ENCODE results near the gene GCC2. TPM values are rescaled to one million over a fixed set of nuclear protein-coding genes. Genes with fewer than 3 reads are reported as not detected.

The GCC2 gene
- 33.2 and 33.7 TPM in 2 replicates for polyA plus RNA-seq (2013)

- Histone ChIP-seq H4K91ac (ENCODE audit: low read depth, low read length) (peak within 1 kb of the TSS; percentile 85), H2BK12ac (ENCODE audit: low read length) (peak within 1 kb of the TSS; percentile 5), H2BK5ac (ENCODE audit: low read depth, low read length, poor library complexity) (peak within 1 kb of the TSS; percentile 60), H3K4me1 (ENCODE audit: control insufficient read depth in 1 of 2, insufficient read depth in 2 of 2, low read length in 2 of 2) (peaks cover 3 to 8% of the 10 kb centered on the region in 2 experiments), H4K8ac (ENCODE audit: low read depth, low read length) (peak within 1 kb of the TSS; percentile 96), H3K4ac (ENCODE audit: low read depth, low read length) (peak within 1 kb of the TSS; percentile 54), H3K18ac (ENCODE audit: low read length) (peak within 1 kb of the TSS; percentile 68), H3K9me3 (ENCODE audit: insufficient read depth, low read depth, low read length) (peaks cover 3% of the 10 kb centered on the region), H3K4me3 (ENCODE audit: low read depth, low read length) (peak within 1 kb of the TSS; percentile 94), H3K9ac (ENCODE audit: low read length) (peak within 1 kb of the TSS; percentile 79), H3K27ac (ENCODE audit: low read depth, low read length) (peak within 1 kb of the TSS; percentile 88), H3K36me3 (ENCODE audit: control insufficient read depth in 1 of 2, insufficient read depth in 2 of 2, low read length in 2 of 2) (peaks cover 3 to 7% of the 10 kb centered on the region in 2 experiments), H3K14ac (ENCODE audit: low read length) (peak within 1 kb of the TSS; percentile 86), H3K23ac (ENCODE audit: low read length) (no peak within 1 kb of the TSS), H2BK120ac (ENCODE audit: insufficient read depth, low read length, poor library complexity) (peak within 1 kb of the TSS; percentile 75), H4K12ac (ENCODE audit: low read depth, low read length) (peak within 1 kb of the TSS; percentile 85), H3K4me2 (ENCODE audit: low read length) (peak within 1 kb of the TSS; percentile 79), H3K79me2 (ENCODE audit: control insufficient read depth, insufficient read depth, low read length, poor library complexity) (peaks cover 8% of the 10 kb centered on the region), H3K27me3 (ENCODE audit: insufficient read depth, low read length) (no peaks in the 10 kb centered on the region), H2AK5ac (ENCODE audit: low read length) (peak within 1 kb of the TSS; percentile 6), H3K79me1 (ENCODE audit: low read length) (peaks cover 11% of the 10 kb centered on the region), H2AFZ (ENCODE audit: insufficient read depth, low read length, poor library complexity) (peak within 1 kb of the TSS; percentile 73)
- no CpG with 5 or more reads among the region's 55 CpGs for WGBS (ENCODE audit: extremely low coverage, insufficient coverage, insufficient read length)
- peak; percentile 98 to 99 for DNase-seq
Measured at GRCh38 chr2:108448678-108449409, at the start of gene GCC2. TSS of gene GCC2 (plus strand) at chr2:108449206. CDS start at chr2:108449275, 69 bp downstream.

GRCh38 chr2:108399479-108399878 is 49.5 kb upstream of the GCC2 start:
- H3K79me1 ChIP-seq (ENCODE audit: low read length): no peaks in the 10 kb centered on the region
- H3K36me3 ChIP-seq (ENCODE audit: control insufficient read depth in 1 of 2, insufficient read depth in 2 of 2, low read length in 2 of 2): peaks cover 0 to 2% of the 10 kb centered on the region in 2 experiments
- H3K4ac ChIP-seq (ENCODE audit: low read depth, low read length): no peak overlapping the region
- H3K23ac ChIP-seq (ENCODE audit: low read length): no peak overlapping the region
- H3K9ac ChIP-seq (ENCODE audit: low read length): no peak overlapping the region
- no peak overlapping the region for H3K4me2 ChIP-seq (ENCODE audit: low read length)
- no peak overlapping the region for H3K18ac ChIP-seq (ENCODE audit: low read length)
- H4K91ac ChIP-seq (ENCODE audit: low read depth, low read length): no peak overlapping the region
- H2BK12ac ChIP-seq (ENCODE audit: low read length): no peak overlapping the region
- H4K8ac ChIP-seq (ENCODE audit: low read depth, low read length): no peak overlapping the region
- H3K27me3 ChIP-seq (ENCODE audit: insufficient read depth, low read length): no peaks in the 10 kb centered on the region
- DNase-seq: no peak
- H2BK120ac ChIP-seq (ENCODE audit: insufficient read depth, low read length, poor library complexity): no peak overlapping the region
- H3K9me3 ChIP-seq (ENCODE audit: insufficient read depth, low read depth, low read length): peaks cover 17% of the 10 kb centered on the region
- WGBS (ENCODE audit: extremely low coverage, insufficient coverage, insufficient read length): no CpG with 5 or more reads among the region's 2 CpGs
- H2AK5ac ChIP-seq (ENCODE audit: low read length): no peak overlapping the region
- H3K4me3 ChIP-seq (ENCODE audit: low read depth, low read length): no peak overlapping the region
- H4K12ac ChIP-seq (ENCODE audit: low read depth, low read length): no peak overlapping the region
- no peak overlapping the region for H3K27ac ChIP-seq (ENCODE audit: low read depth, low read length)
- no peak overlapping the region for H2BK5ac ChIP-seq (ENCODE audit: low read depth, low read length, poor library complexity)
- H2AFZ ChIP-seq (ENCODE audit: insufficient read depth, low read length, poor library complexity): no peak overlapping the region
- no peaks in the 10 kb centered on the region for H3K79me2 ChIP-seq (ENCODE audit: control insufficient read depth, insufficient read depth, low read length, poor library complexity)
- peaks cover 0 to 2% of the 10 kb centered on the region in 2 experiments for H3K4me1 ChIP-seq (ENCODE audit: control insufficient read depth in 1 of 2, insufficient read depth in 2 of 2, low read length in 2 of 2)
- no peak overlapping the region for H3K14ac ChIP-seq (ENCODE audit: low read length)

GRCh38 chr2:108401800-108402199 is 47.2 kb upstream of the GCC2 start:
- Histone ChIP-seq H2BK120ac (ENCODE audit: insufficient read depth, low read length, poor library complexity) (no peak overlapping the region), H3K4me3 (ENCODE audit: low read depth, low read length) (no peak overlapping the region), H3K23ac (ENCODE audit: low read length) (no peak overlapping the region), H3K9me3 (ENCODE audit: insufficient read depth, low read depth, low read length) (peaks cover 20% of the 10 kb centered on the region), H3K36me3 (ENCODE audit: control insufficient read depth in 1 of 2, insufficient read depth in 2 of 2, low read length in 2 of 2) (peaks cover 0 to 2% of the 10 kb centered on the region in 2 experiments), H3K14ac (ENCODE audit: low read length) (no peak overlapping the region), H4K91ac (ENCODE audit: low read depth, low read length) (no peak overlapping the region), H2AK5ac (ENCODE audit: low read length) (no peak overlapping the region), H3K9ac (ENCODE audit: low read length) (no peak overlapping the region), H3K4me1 (ENCODE audit: control insufficient read depth in 1 of 2, insufficient read depth in 2 of 2, low read length in 2 of 2) (peaks cover 0 to 2% of the 10 kb centered on the region in 2 experiments), H3K79me1 (ENCODE audit: low read length) (no peaks in the 10 kb centered on the region), H3K27me3 (ENCODE audit: insufficient read depth, low read length) (no peaks in the 10 kb centered on the region), H2AFZ (ENCODE audit: insufficient read depth, low read length, poor library complexity) (no peak overlapping the region), H4K12ac (ENCODE audit: low read depth, low read length) (no peak overlapping the region), H3K18ac (ENCODE audit: low read length) (no peak overlapping the region), H3K4ac (ENCODE audit: low read depth, low read length) (no peak overlapping the region), H3K4me2 (ENCODE audit: low read length) (no peak overlapping the region), H4K8ac (ENCODE audit: low read depth, low read length) (no peak overlapping the region), H2BK12ac (ENCODE audit: low read length) (no peak overlapping the region), H2BK5ac (ENCODE audit: low read depth, low read length, poor library complexity) (no peak overlapping the region), H3K79me2 (ENCODE audit: control insufficient read depth, insufficient read depth, low read length, poor library complexity) (no peaks in the 10 kb centered on the region), H3K27ac (ENCODE audit: low read depth, low read length) (no peak overlapping the region)
- DNase-seq: no peak
- WGBS (ENCODE audit: extremely low coverage, insufficient coverage, insufficient read length): no CpG with 5 or more reads among the region's 3 CpGs

GRCh38 chr2:108403494-108403893 is 45.5 kb upstream of the GCC2 start:
- H3K23ac ChIP-seq (ENCODE audit: low read length): no peak overlapping the region
- H2BK12ac ChIP-seq (ENCODE audit: low read length): no peak overlapping the region
- H2AFZ ChIP-seq (ENCODE audit: insufficient read depth, low read length, poor library complexity): no peak overlapping the region
- H3K4ac ChIP-seq (ENCODE audit: low read depth, low read length): no peak overlapping the region
- no peak overlapping the region for H2BK120ac ChIP-seq (ENCODE audit: insufficient read depth, low read length, poor library complexity)
- H2BK5ac ChIP-seq (ENCODE audit: low read depth, low read length, poor library complexity): no peak overlapping the region
- H3K9me3 ChIP-seq (ENCODE audit: insufficient read depth, low read depth, low read length): peaks cover 20% of the 10 kb centered on the region
- no peak overlapping the region for H3K18ac ChIP-seq (ENCODE audit: low read length)
- H4K91ac ChIP-seq (ENCODE audit: low read depth, low read length): no peak overlapping the region
- peaks cover 0 to 2% of the 10 kb centered on the region in 2 experiments for H3K4me1 ChIP-seq (ENCODE audit: control insufficient read depth in 1 of 2, insufficient read depth in 2 of 2, low read length in 2 of 2)
- H4K8ac ChIP-seq (ENCODE audit: low read depth, low read length): no peak overlapping the region
- no peaks in the 10 kb centered on the region for H3K79me2 ChIP-seq (ENCODE audit: control insufficient read depth, insufficient read depth, low read length, poor library complexity)
- H3K4me2 ChIP-seq (ENCODE audit: low read length): no peak overlapping the region
- peaks cover 0 to 2% of the 10 kb centered on the region in 2 experiments for H3K36me3 ChIP-seq (ENCODE audit: control insufficient read depth in 1 of 2, insufficient read depth in 2 of 2, low read length in 2 of 2)
- H3K27ac ChIP-seq (ENCODE audit: low read depth, low read length): no peak overlapping the region
- no peak overlapping the region for H4K12ac ChIP-seq (ENCODE audit: low read depth, low read length)
- H3K79me1 ChIP-seq (ENCODE audit: low read length): no peaks in the 10 kb centered on the region
- peak in 1 of 2 donors; percentile 12 for DNase-seq
- no peak overlapping the region for H2AK5ac ChIP-seq (ENCODE audit: low read length)
- H3K14ac ChIP-seq (ENCODE audit: low read length): no peak overlapping the region
- no peaks in the 10 kb centered on the region for H3K27me3 ChIP-seq (ENCODE audit: insufficient read depth, low read length)
- no peak overlapping the region for H3K4me3 ChIP-seq (ENCODE audit: low read depth, low read length)
- no peak overlapping the region for H3K9ac ChIP-seq (ENCODE audit: low read length)
- WGBS (ENCODE audit: extremely low coverage, insufficient coverage, insufficient read length): no CpG with 5 or more reads among the region's 7 CpGs

Data from trophoblast cell (in vitro differentiated cells and primary cell).